GM12878 (cell line): ENCODE data around the gene MPEG1. TPM values are rescaled to one million over a fixed set of nuclear protein-coding genes. Genes with fewer than 3 reads are reported as not detected.

ENCODE experiments used
- ATAC-seq: fragments of 200-7000 bp; cut with Tn5 transposase; 3 replicates; pipeline ENCODE4 v1.9.1; 2020; ENCODE audit warnings: mild to moderate bottlenecking, moderate library complexity
- BruUV-seq: library from RNA; stranded (reverse); fragments of 400-500 nt; replicated peaks from 2 replicates; lab custom pipeline; 2021; lab: Mats Ljungman, UMichigan
- CTCF ChIA-PET: fragments of 300-600 bp; sonication (Branson Sonifier 250); formaldehyde crosslinking; extraction: SDS; loops from one replicate; lab custom pipeline; 2021; ENCODE audit warnings: inconsistent platforms; lab: Yijun Ruan, JAX
- POLR2A ChIA-PET: fragments of 350-600 bp; formaldehyde crosslinking; extraction: SDS; loops from one replicate; lab custom pipeline; 2021; ENCODE audit warnings: inconsistent platforms; lab: Charles Lee
- RAD21 ChIA-PET: fragments of 300-600 bp; sonication (Branson Sonifier 250); formaldehyde crosslinking; loops from one replicate; lab custom pipeline; 2023; ENCODE audit warnings: antibody characterized with exemption; ENCODE audit not compliant: unreplicated experiment; lab: Charles Lee
- SMC1A ChIA-PET: fragments of 300-600 bp; sonication (Branson Sonifier 250); formaldehyde crosslinking; loops from one replicate; lab custom pipeline; 2023; ENCODE audit not compliant: unreplicated experiment, uncharacterized antibody; lab: Charles Lee
- DNase-seq: peaks from one replicate; pipeline ENCODE4 v3.0.0-alpha.2; 2011; ENCODE audit warnings: low read depth, low spot score
- FAIRE-seq: peaks from 3 replicates; lab custom pipeline; 2011; peaks lifted over from hg19 to GRCh38; lab: Jason Lieb, UNC
- H2AFZ ChIP-seq: 2 replicates; pipeline ENCODE4 v1.6.0; 2011; ENCODE audit warnings: low read depth, low read length, control low read depth; ENCODE audit not compliant: control insufficient read depth
- H3K27ac ChIP-seq: 2 replicates; pipeline ENCODE4 v1.5.1; 2011; ENCODE audit warnings: control low read depth; ENCODE audit not compliant: control insufficient read depth, insufficient read depth
- H3K27me3 ChIP-seq, 2 experiments: replicated peaks in 1 of 2; 2 replicates each; pipeline versions ENCODE4 v1.6.0 to v1.6.1; 2011; ENCODE audit warnings: low read length in 1 of 2; ENCODE audit not compliant: control insufficient read depth in 2 of 2, insufficient read depth in 2 of 2
- H3K36me3 ChIP-seq, 2 experiments: 2 replicates each; pipeline ENCODE4 v1.5.1; 2011; ENCODE audit warnings: low read length in 1 of 2; ENCODE audit not compliant: control insufficient read depth in 2 of 2, insufficient read depth in 2 of 2
- H3K4me1 ChIP-seq: 2 replicates; pipeline ENCODE4 v1.6.1; 2011; ENCODE audit warnings: mild to moderate bottlenecking, low read length, moderate library complexity, mixed read lengths; ENCODE audit not compliant: control insufficient read depth, insufficient read depth
- H3K4me2 ChIP-seq: 2 replicates; pipeline ENCODE4 v1.6.0; 2011; ENCODE audit warnings: control low read depth; ENCODE audit not compliant: control insufficient read depth, insufficient read depth
- H3K4me3 ChIP-seq: fragments of 200-600 bp; sonication (generic); 2 replicates; pipeline ENCODE4 v1.5.1; 2016
- H3K79me2 ChIP-seq: 2 replicates; pipeline ENCODE4 v1.6.0; 2011; ENCODE audit warnings: low read length; ENCODE audit not compliant: control insufficient read depth, insufficient read depth
- H3K9ac ChIP-seq: 2 replicates; pipeline ENCODE4 v1.8.0; 2011; ENCODE audit warnings: low read length, control low read depth, mixed read lengths; ENCODE audit not compliant: control insufficient read depth, insufficient read depth
- H3K9me3 ChIP-seq: replicated peaks from 3 replicates; pipeline ENCODE4 v1.5.1; 2011; ENCODE audit warnings: mild to moderate bottlenecking, low read length; ENCODE audit not compliant: control insufficient read depth, insufficient read depth
- H4K20me1 ChIP-seq: 2 replicates; pipeline ENCODE4 v1.6.0; 2011; ENCODE audit not compliant: control insufficient read depth, insufficient read depth
- FOXM1 ChIP-seq: IDR thresholded peaks from 2 replicates; pipeline ENCODE4 v1.6.1; 2012; ENCODE audit warnings: low read depth, mild to moderate bottlenecking, inconsistent platforms, low read length, moderate library complexity
- HDAC6 ChIP-seq: fragments of 200-600 bp; sonication (generic); IDR thresholded peaks from one replicate; pipeline ENCODE4 v1.8.0; 2017; ENCODE audit warnings: antibody characterized with exemption; ENCODE audit not compliant: unreplicated experiment
- NFXL1 ChIP-seq: fragments of 450-650 bp; IDR thresholded peaks from 2 replicates; pipeline ENCODE4 v1.6.1; 2017; ENCODE audit warnings: antibody characterized with exemption, mild to moderate bottlenecking, borderline replicate concordance
- PAX5 ChIP-seq: IDR thresholded peaks from 2 replicates; pipeline ENCODE4 v1.6.1; 2011; ENCODE audit warnings: low read depth, low read length, borderline replicate concordance
- PBX3 ChIP-seq: IDR thresholded peaks from 2 replicates; pipeline ENCODE4 v1.6.1; 2011; ENCODE audit warnings: mild to moderate bottlenecking, low read depth, low read length, moderate library complexity; ENCODE audit not compliant: insufficient replicate concordance
- RELA ChIP-seq: fragments of 450-650 bp; IDR thresholded peaks from 2 replicates; pipeline ENCODE4 v1.8.0; 2014; ENCODE audit warnings: borderline replicate concordance; ENCODE audit not compliant: partially characterized antibody
- SKIL ChIP-seq: fragments of 450-650 bp; IDR thresholded peaks from 2 replicates; pipeline ENCODE4 v1.6.1; 2017; ENCODE audit warnings: mild to moderate bottlenecking, low read depth, inconsistent platforms; ENCODE audit not compliant: poor library complexity, severe bottlenecking
- SMARCA5 ChIP-seq: fragments of 450-650 bp; IDR thresholded peaks from 2 replicates; pipeline ENCODE4 v1.6.1; 2017; ENCODE audit warnings: mild to moderate bottlenecking
- SREBF2 ChIP-seq: IDR thresholded peaks from 2 replicates; pipeline ENCODE4 v1.6.1; 2012; ENCODE audit warnings: mild to moderate bottlenecking, low read length
- SUPT20H ChIP-seq: IDR thresholded peaks from 2 replicates; pipeline ENCODE4 v1.6.1; 2011; ENCODE audit warnings: low read depth, mild to moderate bottlenecking, low read length, moderate library complexity, borderline replicate concordance; ENCODE audit not compliant: control insufficient read depth
- WGBS: methylation state at CpG from one replicate; pipeline ENCODE4 v1.1.6; 2016; ENCODE audit warnings: low lambda C conversion rate; ENCODE audit not compliant: insufficient replicate concordance, insufficient coverage; ENCODE audit errors: missing lambda C conversion rate; 5-methylcytosine and 5-hydroxymethylcytosine counted together
- in situ Hi-C: fragments of 300-500 bp; cut with MboI; formaldehyde crosslinking; loops from 9 replicates; pipeline ENCODE4 v1.14.3; 2018; ENCODE audit warnings: mixed read lengths
- intact Hi-C: fragments of 100-400 bp; cut with micrococcal nuclease; formaldehyde crosslinking; loops from one replicate; pipeline ENCODE4 v1.14.2; 2022; ENCODE audit not compliant: unreplicated experiment
- polyA plus RNA-seq, 11 experiments: library from polyadenylated mRNA; depleted of rRNA in 4 of 11; unstranded in 6 of 11; stranded (reverse) in 5 of 11; fragments of >200 nt; fragmentation: Nextera tagmentation in 4 of 11; fragmentation: Illumina TruSeq in 1 of 11; extraction: Ambion mirVana in 4 of 11; extraction: Trizol in 1 of 11; gene quantifications; 1 replicate in 1 of 11; 2 replicates in 10 of 11; pipeline versions ENCODE4 v1.2.1 to v1.2.3, GENCODE V29; 2011 to 2016; ENCODE audit warnings: inconsistent platforms in 2 of 11, missing spikeins in 2 of 11, low read depth in 1 of 11
- total RNA-seq, 4 experiments: library from RNA; depleted of rRNA in 3 of 4; stranded (reverse); fragments of >200 nt in 3 of 4; fragmentation: Illumina TruSeq in 1 of 4; extraction: Trizol in 1 of 4; gene quantifications; 2 replicates each; pipeline versions ENCODE4 v1.2.1 to v1.2.3, GENCODE V29; 2013 to 2021
- TF ChIP-seq, protein P1 (sequence below): fragments of 450-650 bp; formaldehyde crosslinking; IDR thresholded peaks from 2 replicates; pipeline ENCODE4 v1.4.0; 2022; ENCODE audit warnings: mild to moderate bottlenecking, moderate library complexity
- TF ChIP-seq, protein P2 (sequence below): fragments of 450-650 bp; IDR thresholded peaks from 2 replicates; pipeline ENCODE4 v1.6.1; 2017; ENCODE audit warnings: low read depth, mild to moderate bottlenecking, moderate library complexity
- TF ChIP-seq, protein P3 (sequence below): fragments of 450-650 bp; IDR thresholded peaks from 2 replicates; pipeline ENCODE4 v1.6.1; 2017; ENCODE audit warnings: borderline replicate concordance

Gene MPEG1
- total and polyA plus RNA-seq, 10 of the 15 experiments (the other 5 are each of a cell fraction or from before 2014, with no cell fraction given): 1.3 to 15.6 (median 11.7) TPM; not detected in 1

GRCh38 chr11:59198726-59199125 is 14.0 kb downstream of the MPEG1 start:
- Histone ChIP-seq H3K27ac (peak overlapping the region; percentile 94), H3K4me3 (no peak overlapping the region), H3K4me1 (peaks cover 35% of the 10 kb centered on the region), H3K27me3 (no peaks in the 10 kb centered on the region), H3K9ac (no peak overlapping the region; the same call in 1 of the 2 replicates), H3K9me3 (no peaks in the 10 kb centered on the region; the same call in 2 of the 3 replicates), H3K36me3 (peaks cover 13 to 24% of the 10 kb centered on the region in 2 experiments; a peak in 3 of 4 replicates), H3K4me2 (no peak overlapping the region), H2AFZ (no peak overlapping the region), H3K79me2 (no peaks in the 10 kb centered on the region; the same call in 1 of the 2 replicates), H4K20me1 (no peaks in the 10 kb centered on the region)
- ChIA-PET RAD21 (interaction anchor here (1.1 to 10.8 kb wide), 9 partner anchors 8 to 58 kb away, joined by 3 to 183 read pairs (median 6); partner anchors contain the start of genes DTX4 and MPEG1), SMC1A (interaction anchor here (0.7 to 8.5 kb wide), 12 partner anchors 9 to 84 kb away, joined by 3 to 155 read pairs (median 4); partner anchors contain the start of genes DTX4 and MPEG1), CTCF (interaction anchor here (0.6 to 33.5 kb wide), 9 partner anchors 8 to 551 kb away, joined by 3 to 1180 read pairs (median 4); partner anchors contain the start of genes DTX4 and MPEG1), POLR2A (interaction anchor here (0.6 to 2.7 kb wide), 9 partner anchors 9 to 1485 kb away, joined by 4 to 19 read pairs (median 6); no protein-coding TSS in a partner anchor)
- ATAC-seq (no peak), DNase-seq (no peak), FAIRE-seq (no peak)
- intact Hi-C loops (loop anchor here (1.0 kb wide), 2 partner anchors 10 to 12 kb away; no protein-coding TSS in a partner anchor), in situ Hi-C loops (loop anchor here (25.0 kb wide), 1 partner anchor 1564 kb away; the partner anchor contains the start of gene MS4A15)
- 94% methylated on average over 2 of the region's 2 CpGs for WGBS
- no TSS peak for BruUV-seq
- TF ChIP-seq NFXL1: no peak
- TF ChIP-seq, protein P1, sequence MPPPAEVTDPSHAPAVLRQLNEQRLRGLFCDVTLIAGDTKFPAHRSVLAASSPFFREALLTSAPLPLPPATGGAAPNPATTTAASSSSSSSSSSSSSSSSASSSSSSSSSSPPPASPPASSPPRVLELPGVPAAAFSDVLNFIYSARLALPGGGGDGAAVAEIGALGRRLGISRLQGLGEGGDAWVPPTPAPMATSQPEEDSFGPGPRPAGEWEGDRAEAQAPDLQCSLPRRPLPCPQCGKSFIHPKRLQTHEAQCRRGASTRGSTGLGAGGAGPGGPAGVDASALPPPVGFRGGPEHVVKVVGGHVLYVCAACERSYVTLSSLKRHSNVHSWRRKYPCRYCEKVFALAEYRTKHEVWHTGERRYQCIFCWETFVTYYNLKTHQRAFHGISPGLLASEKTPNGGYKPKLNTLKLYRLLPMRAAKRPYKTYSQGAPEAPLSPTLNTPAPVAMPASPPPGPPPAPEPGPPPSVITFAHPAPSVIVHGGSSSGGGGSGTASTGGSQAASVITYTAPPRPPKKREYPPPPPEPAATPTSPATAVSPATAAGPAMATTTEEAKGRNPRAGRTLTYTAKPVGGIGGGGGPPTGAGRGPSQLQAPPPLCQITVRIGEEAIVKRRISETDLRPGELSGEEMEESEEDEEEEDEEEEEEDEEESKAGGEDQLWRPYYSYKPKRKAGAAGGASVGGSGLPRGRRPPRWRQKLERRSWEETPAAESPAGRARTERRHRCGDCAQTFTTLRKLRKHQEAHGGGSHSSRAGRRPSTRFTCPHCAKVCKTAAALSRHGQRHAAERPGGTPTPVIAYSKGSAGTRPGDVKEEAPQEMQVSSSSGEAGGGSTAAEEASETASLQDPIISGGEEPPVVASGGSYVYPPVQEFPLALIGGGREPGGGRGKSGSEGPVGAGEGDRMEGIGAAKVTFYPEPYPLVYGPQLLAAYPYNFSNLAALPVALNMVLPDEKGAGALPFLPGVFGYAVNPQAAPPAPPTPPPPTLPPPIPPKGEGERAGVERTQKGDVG: no peak
- TF ChIP-seq SMARCA5: no peak
- TF ChIP-seq, protein P2, sequence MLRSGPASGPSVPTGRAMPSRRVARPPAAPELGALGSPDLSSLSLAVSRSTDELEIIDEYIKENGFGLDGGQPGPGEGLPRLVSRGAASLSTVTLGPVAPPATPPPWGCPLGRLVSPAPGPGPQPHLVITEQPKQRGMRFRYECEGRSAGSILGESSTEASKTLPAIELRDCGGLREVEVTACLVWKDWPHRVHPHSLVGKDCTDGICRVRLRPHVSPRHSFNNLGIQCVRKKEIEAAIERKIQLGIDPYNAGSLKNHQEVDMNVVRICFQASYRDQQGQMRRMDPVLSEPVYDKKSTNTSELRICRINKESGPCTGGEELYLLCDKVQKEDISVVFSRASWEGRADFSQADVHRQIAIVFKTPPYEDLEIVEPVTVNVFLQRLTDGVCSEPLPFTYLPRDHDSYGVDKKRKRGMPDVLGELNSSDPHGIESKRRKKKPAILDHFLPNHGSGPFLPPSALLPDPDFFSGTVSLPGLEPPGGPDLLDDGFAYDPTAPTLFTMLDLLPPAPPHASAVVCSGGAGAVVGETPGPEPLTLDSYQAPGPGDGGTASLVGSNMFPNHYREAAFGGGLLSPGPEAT: no peak
- TF ChIP-seq SUPT20H: no peak
- no peak for TF ChIP-seq PAX5
- TF ChIP-seq SREBF2: no peak
- TF ChIP-seq SKIL: no peak
- no peak for TF ChIP-seq FOXM1
- TF ChIP-seq, protein P3, sequence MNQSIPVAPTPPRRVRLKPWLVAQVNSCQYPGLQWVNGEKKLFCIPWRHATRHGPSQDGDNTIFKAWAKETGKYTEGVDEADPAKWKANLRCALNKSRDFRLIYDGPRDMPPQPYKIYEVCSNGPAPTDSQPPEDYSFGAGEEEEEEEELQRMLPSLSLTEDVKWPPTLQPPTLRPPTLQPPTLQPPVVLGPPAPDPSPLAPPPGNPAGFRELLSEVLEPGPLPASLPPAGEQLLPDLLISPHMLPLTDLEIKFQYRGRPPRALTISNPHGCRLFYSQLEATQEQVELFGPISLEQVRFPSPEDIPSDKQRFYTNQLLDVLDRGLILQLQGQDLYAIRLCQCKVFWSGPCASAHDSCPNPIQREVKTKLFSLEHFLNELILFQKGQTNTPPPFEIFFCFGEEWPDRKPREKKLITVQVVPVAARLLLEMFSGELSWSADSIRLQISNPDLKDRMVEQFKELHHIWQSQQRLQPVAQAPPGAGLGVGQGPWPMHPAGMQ: no peak
- no peak for TF ChIP-seq HDAC6
- TF ChIP-seq PBX3: no peak
- TF ChIP-seq RELA: no peak
